ENCODE results near the gene TNFAIP2.
"Not testable (repeated sequence)": the region's sequence is repeated elsewhere in the genome, so short reads cannot be mapped to it uniquely, and the experiment has no call there.

Gene TNFAIP2

GRCh38 chr14:103156651-103157378 lies 33.6 kb downstream of the TNFAIP2 start:
- no peak for DNase-seq

GRCh38 chr14:103157969-103158368 lies 34.7 kb downstream of the TNFAIP2 start:
- DNase-seq = no peak

- no peak for DNase-seq
Measured at GRCh38 chr14:103158688-103159087, 35.4 kb downstream of the TNFAIP2 start.

- DNase-seq = no peak
Measured at GRCh38 chr14:103160321-103161053, 37.2 kb downstream of the TNFAIP2 start.

GRCh38 chr14:103161054-103161397 lies 37.8 kb downstream of the TNFAIP2 start:
- DNase-seq = no peak

- DNase-seq = no peak
Measured at GRCh38 chr14:103163199-103163598, 39.9 kb downstream of the TNFAIP2 start.

GRCh38 chr14:103164006-103164405 lies 40.7 kb downstream of the TNFAIP2 start:
- DNase-seq = no peak

- DNase-seq = no peak
Measured at GRCh38 chr14:103164779-103165178, 41.5 kb downstream of the TNFAIP2 start.

- no peak for DNase-seq
Measured at GRCh38 chr14:103165323-103165722, 42.1 kb downstream of the TNFAIP2 start.

- DNase-seq = no peak
Measured at GRCh38 chr14:103169954-103170353, 46.7 kb downstream of the TNFAIP2 start.

GRCh38 chr14:103171206-103171605 lies 47.9 kb downstream of the TNFAIP2 start:
- DNase-seq = not testable (repeated sequence)

GRCh38 chr14:103172921-103173320 lies 49.7 kb downstream of the TNFAIP2 start:
- no peak for DNase-seq

- not testable (repeated sequence) for DNase-seq
Measured at GRCh38 chr14:103173887-103174286, 50.6 kb downstream of the TNFAIP2 start.

- DNase-seq = not testable (repeated sequence)
Measured at GRCh38 chr14:103176176-103176575, 52.9 kb downstream of the TNFAIP2 start.

- no peak for DNase-seq
Measured at GRCh38 chr14:103177376-103177775, 54.1 kb downstream of the TNFAIP2 start.

- DNase-seq = no peak
Measured at GRCh38 chr14:103178521-103178920, 55.3 kb downstream of the TNFAIP2 start.

- no peak for DNase-seq
Measured at GRCh38 chr14:103179094-103179493, 55.8 kb downstream of the TNFAIP2 start.

- no peak for DNase-seq
Measured at GRCh38 chr14:103180331-103180730, 57.1 kb downstream of the TNFAIP2 start.

GRCh38 chr14:103184046-103184445 lies 60.8 kb downstream of the TNFAIP2 start:
- DNase-seq = no peak

- DNase-seq = peak; percentile 67
Measured at GRCh38 chr14:103185051-103186029, 62.1 kb downstream of the TNFAIP2 start.

- DNase-seq = no peak
Measured at GRCh38 chr14:103186241-103186822, 63.1 kb downstream of the TNFAIP2 start.

Data from hematopoietic multipotent progenitor cell treated with erythropoietin and hydrocortisone succinate and interleukin-3 and kit ligand, for 4 days (in vitro differentiated cells).